ENCODE results near the gene KIAA0753. TPM values are rescaled to one million over a fixed set of nuclear protein-coding genes. Genes with fewer than 3 reads are reported as not detected.

The KIAA0753 gene
- polyA plus RNA-seq, 1 donor (not counting 4 experiments of a cell fraction or from before 2014, with no cell fraction given): 11.6 TPM

GRCh38 chr17:6683081-6683684 is 42.7 kb upstream of the KIAA0753 start:
- H3K9ac ChIP-seq (ENCODE audit: control insufficient read depth, extremely low read depth, insufficient read depth, low read length): no peak overlapping the region
- no peaks in the 10 kb centered on the region for H3K79me2 ChIP-seq (ENCODE audit: control insufficient read depth, insufficient read depth, low read length)
- H3K9me3 ChIP-seq (ENCODE audit: control insufficient read depth, low read depth, low read length): no peaks in the 10 kb centered on the region
- no peaks in the 10 kb centered on the region for H3K27me3 ChIP-seq (ENCODE audit: control insufficient read depth, extremely low read depth, insufficient read depth, low read length)
- H2AFZ ChIP-seq (ENCODE audit: control insufficient read depth, low read length): no peak overlapping the region
- peaks cover 11% of the 10 kb centered on the region for H3K4me1 ChIP-seq (ENCODE audit: control insufficient read depth, extremely low read depth, insufficient read depth, low read length)
- FAIRE-seq (no peak), DNase-seq (ENCODE audit: low read depth, low spot score) (no peak)
- dilution Hi-C loops (cut with MboI; ENCODE audit: extremely low pct_ligation_motif_present, low sequenced_read_pairs): no loop called here
- no peaks in the 10 kb centered on the region for H4K20me1 ChIP-seq (ENCODE audit: control insufficient read depth, extremely low read depth, insufficient read depth, low read length)
- no peak overlapping the region for H3K4me3 ChIP-seq (ENCODE audit: control insufficient read depth in 2 of 3, extremely low read depth in 1 of 3, insufficient read depth in 2 of 3, low read depth in 1 of 3, low read length in 3 of 3)
- TF ChIP-seq EZH2 (IDR thresholded peaks at IDR 0.05; ENCODE audit: low read length) (no peak), CTCF (optimal IDR thresholded peaks at IDR 0.05 in 1 of 3, IDR thresholded peaks at IDR 0.05 in 1 of 3, conservative IDR thresholded peaks at IDR 0.05 in 1 of 3; ENCODE audit: extremely low read depth in 1 of 3, insufficient read depth in 2 of 3, low read length in 3 of 3) (no peak)
- no peak overlapping the region for H3K27ac ChIP-seq (ENCODE audit: control insufficient read depth, insufficient read depth, low read length)
- no peak overlapping the region for H3K4me2 ChIP-seq (ENCODE audit: control insufficient read depth, extremely low read depth, insufficient read depth, low read depth, low read length)
- no peaks in the 10 kb centered on the region for H3K9me1 ChIP-seq (ENCODE audit: control insufficient read depth, extremely low read depth, insufficient read depth, low read length)
- no peaks in the 10 kb centered on the region for H3K36me3 ChIP-seq (ENCODE audit: control insufficient read depth in 2 of 2, extremely low read depth in 1 of 2, insufficient read depth in 2 of 2, low read length in 2 of 2)

- FAIRE-seq (no peak), DNase-seq (ENCODE audit: low read depth, low spot score) (no peak)
- Histone ChIP-seq H3K4me2 (ENCODE audit: control insufficient read depth, extremely low read depth, insufficient read depth, low read depth, low read length) (no peak overlapping the region), H3K4me1 (ENCODE audit: control insufficient read depth, extremely low read depth, insufficient read depth, low read length) (peaks cover 11% of the 10 kb centered on the region), H3K27ac (ENCODE audit: control insufficient read depth, insufficient read depth, low read length) (no peak overlapping the region), H3K9me1 (ENCODE audit: control insufficient read depth, extremely low read depth, insufficient read depth, low read length) (no peaks in the 10 kb centered on the region), H4K20me1 (ENCODE audit: control insufficient read depth, extremely low read depth, insufficient read depth, low read length) (no peaks in the 10 kb centered on the region), H3K36me3 (ENCODE audit: control insufficient read depth in 2 of 2, extremely low read depth in 1 of 2, insufficient read depth in 2 of 2, low read length in 2 of 2) (no peaks in the 10 kb centered on the region), H3K9ac (ENCODE audit: control insufficient read depth, extremely low read depth, insufficient read depth, low read length) (no peak overlapping the region), H3K9me3 (ENCODE audit: control insufficient read depth, low read depth, low read length) (no peaks in the 10 kb centered on the region), H2AFZ (ENCODE audit: control insufficient read depth, low read length) (no peak overlapping the region), H3K27me3 (ENCODE audit: control insufficient read depth, extremely low read depth, insufficient read depth, low read length) (no peaks in the 10 kb centered on the region), H3K4me3 (ENCODE audit: control insufficient read depth in 2 of 3, extremely low read depth in 1 of 3, insufficient read depth in 2 of 3, low read depth in 1 of 3, low read length in 3 of 3) (no peak overlapping the region), H3K79me2 (ENCODE audit: control insufficient read depth, insufficient read depth, low read length) (no peaks in the 10 kb centered on the region)
- TF ChIP-seq EZH2 (IDR thresholded peaks at IDR 0.05; ENCODE audit: low read length): no peak
- TF ChIP-seq CTCF (optimal IDR thresholded peaks at IDR 0.05 in 1 of 3, IDR thresholded peaks at IDR 0.05 in 1 of 3, conservative IDR thresholded peaks at IDR 0.05 in 1 of 3; ENCODE audit: extremely low read depth in 1 of 3, insufficient read depth in 2 of 3, low read length in 3 of 3): no peak
- dilution Hi-C loops (cut with MboI; ENCODE audit: extremely low pct_ligation_motif_present, low sequenced_read_pairs): no loop called here
Observed at GRCh38 chr17:6682339-6682738, 41.8 kb upstream of the KIAA0753 start.
